Body of pancreas (tissue), 4 donors: ENCODE results near the gene GRIN2D. TPM values are rescaled to one million over a fixed set of nuclear protein-coding genes. Genes with fewer than 3 reads are reported as not detected.

Experiments
- ATAC-seq: fragments of 150-250 bp; one replicate; pipeline ENCODE4 v1.9.1; 2016
- DNase-seq, 4 donors: peaks; one replicate each; pipeline ENCODE4 v3.0.0-alpha.2; 2019
- H3K27ac ChIP-seq, 4 donors: fragments of 200-600 bp; sonication (generic); 1 replicate in 3 of 4; 2 replicates in 1 of 4; pipeline versions ENCODE4 v1.5.1 to v1.6.1; 2016 to 2019; ENCODE audit warnings: mild to moderate bottlenecking in 1 of 4, mixed read lengths in 1 of 4, moderate library complexity in 1 of 4
- H3K27me3 ChIP-seq, 2 donors: fragments of 200-600 bp; sonication (generic); one replicate each; pipeline ENCODE4 v1.6.0; 2016; ENCODE audit warnings: mild to moderate bottlenecking in 1 of 2
- H3K36me3 ChIP-seq, 2 donors: fragments of 200-600 bp; sonication (generic); replicated peaks in 1 of 2; 2 replicates each; pipeline ENCODE4 v1.5.1; 2016; ENCODE audit warnings: low read depth in 2 of 2; ENCODE audit not compliant: insufficient read depth in 1 of 2
- H3K4me1 ChIP-seq: fragments of 200-600 bp; sonication (generic); one replicate; pipeline ENCODE4 v1.6.0; 2016
- H3K4me3 ChIP-seq, 2 donors: fragments of 200-600 bp; sonication (generic); 1 replicate in 1 of 2; 2 replicates in 1 of 2; pipeline ENCODE4 v1.5.1; 2016 to 2019
- H3K9me3 ChIP-seq, 3 donors: fragments of 200-600 bp; sonication (generic); 1 replicate in 2 of 3; 2 replicates in 1 of 3; pipeline ENCODE4 v1.5.1; 2016
- POLR2A ChIP-seq, 3 donors: fragments of 450-650 bp; IDR thresholded peaks; one replicate each; pipeline ENCODE4 v1.6.1; 2016; ENCODE audit warnings: antibody characterized with exemption in 3 of 3, mild to moderate bottlenecking in 2 of 3
- WGBS, 2 donors: methylation state at CpG; one replicate each; pipeline ENCODE4 v1.1.5; 2017; 5-methylcytosine and 5-hydroxymethylcytosine counted together
- intact Hi-C: fragments of 100-400 bp; cut with DNase I; formaldehyde crosslinking; loops from one replicate; pipeline ENCODE4 v1.15.1; 2023
- total RNA-seq, 2 donors: library from RNA; depleted of rRNA; stranded (reverse); fragments of >200 nt; gene quantifications; one replicate each; pipeline ENCODE4 v1.1.0, GENCODE V29; 2016
- TF ChIP-seq, protein P1 (sequence below), 7 experiments: fragments of 450-650 bp in 4 of 7; fragments of 200-600 bp in 3 of 7; sonication (generic) in 3 of 7; IDR thresholded peaks; one replicate each; pipeline ENCODE4 v1.5.1; 2016 to 2019; ENCODE audit warnings: antibody characterized with exemption in 7 of 7

Gene GRIN2D
- total RNA-seq, 2 donors from 2014 or later, result 0.26 to 2.0 TPM

- peak in 3 of 4 donors; percentile 41 to 59 (median 49) for DNase-seq
- TF ChIP-seq POLR2A (IDR thresholded peaks at IDR 0.05), result no peak
- TF ChIP-seq, protein P1, sequence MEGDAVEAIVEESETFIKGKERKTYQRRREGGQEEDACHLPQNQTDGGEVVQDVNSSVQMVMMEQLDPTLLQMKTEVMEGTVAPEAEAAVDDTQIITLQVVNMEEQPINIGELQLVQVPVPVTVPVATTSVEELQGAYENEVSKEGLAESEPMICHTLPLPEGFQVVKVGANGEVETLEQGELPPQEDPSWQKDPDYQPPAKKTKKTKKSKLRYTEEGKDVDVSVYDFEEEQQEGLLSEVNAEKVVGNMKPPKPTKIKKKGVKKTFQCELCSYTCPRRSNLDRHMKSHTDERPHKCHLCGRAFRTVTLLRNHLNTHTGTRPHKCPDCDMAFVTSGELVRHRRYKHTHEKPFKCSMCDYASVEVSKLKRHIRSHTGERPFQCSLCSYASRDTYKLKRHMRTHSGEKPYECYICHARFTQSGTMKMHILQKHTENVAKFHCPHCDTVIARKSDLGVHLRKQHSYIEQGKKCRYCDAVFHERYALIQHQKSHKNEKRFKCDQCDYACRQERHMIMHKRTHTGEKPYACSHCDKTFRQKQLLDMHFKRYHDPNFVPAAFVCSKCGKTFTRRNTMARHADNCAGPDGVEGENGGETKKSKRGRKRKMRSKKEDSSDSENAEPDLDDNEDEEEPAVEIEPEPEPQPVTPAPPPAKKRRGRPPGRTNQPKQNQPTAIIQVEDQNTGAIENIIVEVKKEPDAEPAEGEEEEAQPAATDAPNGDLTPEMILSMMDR (IDR thresholded peaks at IDR 0.05), result no peak
- Histone ChIP-seq H3K4me1 (no peaks in the 10 kb centered on the region), H3K36me3 (no peaks in the 10 kb centered on the region), H3K4me3 (no peak overlapping the region), H3K9me3 (no peaks in the 10 kb centered on the region), H3K27ac (no peak overlapping the region), H3K27me3 (peaks cover 0 to 6% of the 10 kb centered on the region in 2 donors)
- intact Hi-C loops, result no loop called here
- ATAC-seq, result peak; percentile 41
- 43 to 67% methylated on average over 2 to 3 of the region's 3 CpGs for WGBS, 2 donors
Observed at GRCh38 chr19:48403606-48404005, 10.1 kb downstream of the GRIN2D start.

DNA sequence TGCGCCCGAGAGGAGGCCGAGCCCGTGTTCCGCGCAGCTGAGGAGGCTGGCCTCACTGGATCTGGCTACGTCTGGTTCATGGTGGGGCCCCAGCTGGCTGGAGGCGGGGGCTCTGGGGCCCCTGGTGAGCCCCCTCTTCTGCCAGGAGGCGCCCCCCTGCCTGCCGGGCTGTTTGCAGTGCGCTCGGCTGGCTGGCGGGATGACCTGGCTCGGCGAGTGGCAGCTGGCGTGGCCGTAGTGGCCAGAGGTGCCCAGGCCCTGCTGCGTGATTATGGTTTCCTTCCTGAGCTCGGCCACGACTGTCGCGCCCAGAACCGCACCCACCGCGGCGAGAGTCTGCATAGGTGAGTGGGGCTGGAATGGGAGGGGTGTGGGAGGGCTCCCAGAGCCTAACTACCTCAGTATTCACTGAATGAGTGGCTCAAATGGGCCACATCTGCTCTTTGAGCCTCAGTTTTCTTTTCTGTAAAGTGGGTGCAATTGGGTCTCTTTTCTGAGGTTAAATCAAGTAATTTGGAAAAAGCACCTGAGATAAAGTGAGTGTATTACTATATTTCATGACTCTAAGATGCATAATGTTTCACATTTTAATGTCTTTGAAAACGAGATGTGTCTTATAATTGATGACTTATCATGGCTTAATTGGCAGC lies 11.7 kb downstream of the GRIN2D start:
- Histone ChIP-seq H3K27me3 (peaks cover 0 to 6% of the 10 kb centered on the region in 2 donors), H3K9me3 (no peaks in the 10 kb centered on the region), H3K4me1 (no peaks in the 10 kb centered on the region), H3K36me3 (no peaks in the 10 kb centered on the region), H3K27ac (no peak overlapping the region), H3K4me3 (no peak overlapping the region)
- WGBS, 2 donors, result 87 to 93% methylated on average over 14 to 24 of the region's 27 CpGs
- TF ChIP-seq, protein P1 (IDR thresholded peaks at IDR 0.05), result no peak
- TF ChIP-seq POLR2A (IDR thresholded peaks at IDR 0.05), result no peak
- intact Hi-C loops, result no loop called here
- no peak for ATAC-seq
- no peak for DNase-seq

- H3K36me3 ChIP-seq, result no peaks in the 10 kb centered on the region
- no peaks in the 10 kb centered on the region for H3K9me3 ChIP-seq
- ATAC-seq (no peak), DNase-seq (no peak)
- 60 to 76% methylated on average over 8 to 13 of the region's 13 CpGs for WGBS, 2 donors
- peaks cover 0 to 6% of the 10 kb centered on the region in 2 donors for H3K27me3 ChIP-seq
- no peak overlapping the region for H3K27ac ChIP-seq
- no peak overlapping the region for H3K4me3 ChIP-seq
- TF ChIP-seq, protein P1 (IDR thresholded peaks at IDR 0.05), result no peak
- no peak for TF ChIP-seq POLR2A (IDR thresholded peaks at IDR 0.05)
- intact Hi-C loops, result no loop called here
- no peaks in the 10 kb centered on the region for H3K4me1 ChIP-seq
Observed at GRCh38 chr19:48405850-48406249, 12.4 kb downstream of the GRIN2D start.

GRCh38 chr19:48413879-48414587 lies 20.6 kb downstream of the GRIN2D start:
- no peaks in the 10 kb centered on the region for H3K27me3 ChIP-seq
- intact Hi-C loops, result no loop called here
- no peaks in the 10 kb centered on the region for H3K36me3 ChIP-seq
- no peak for DNase-seq
- ATAC-seq, result peak; percentile 25
- no peaks in the 10 kb centered on the region for H3K9me3 ChIP-seq
- peaks cover 10% of the 10 kb centered on the region for H3K4me1 ChIP-seq
- TF ChIP-seq, protein P1 (IDR thresholded peaks at IDR 0.05), result no peak
- no peak for TF ChIP-seq POLR2A (IDR thresholded peaks at IDR 0.05)
- H3K27ac ChIP-seq, result peak overlapping the region in 2 of 4 donors; percentile 54 to 64
- no peak overlapping the region for H3K4me3 ChIP-seq
- 37 to 76% methylated on average over 9 to 24 of the region's 24 CpGs for WGBS, 2 donors
